Bone marrow (tissue), 2 donors: ENCODE data around the gene STAT3.
A peak's percentile ranks its signal among the peaks of the same experiment; 100 is the strongest.
"Not testable (repeated sequence)": the region's sequence is repeated elsewhere in the genome, so short reads cannot be mapped to it uniquely, and the experiment has no call there.

Source experiments
- DNase-seq, 2 donors: peaks; one replicate each; lab custom pipeline; 2025; lab: John Stamatoyannopoulos, UW

STAT3 gene

GRCh38 chr17:42276609-42277341 lies 111.5 kb downstream of the STAT3 start:
- peak in 1 of 2 donors; percentile 29 for DNase-seq

GRCh38 chr17:42276359-42276608 lies 112.0 kb downstream of the STAT3 start, which contains the start of gene STAT5B:
STAT5B (minus strand) TSS chr17:42276391; CDS start chr17:42232127, 44,264 bp downstream.
- peak; percentile 17 to 42 for DNase-seq

- DNase-seq: no peak
Measured at GRCh38 chr17:42275527-42276358, 112.5 kb downstream of the STAT3 start.

GRCh38 chr17:42274812-42275526 lies 113.3 kb downstream of the STAT3 start:
- no peak for DNase-seq

GRCh38 chr17:42274253-42274542 lies 114.0 kb downstream of the STAT3 start:
- DNase-seq: no peak

GRCh38 chr17:42273474-42274252 lies 114.6 kb downstream of the STAT3 start:
- DNase-seq: no peak

GRCh38 chr17:42272162-42272907 lies 115.9 kb downstream of the STAT3 start:
- DNase-seq: no peak

GRCh38 chr17:42271779-42272035 lies 116.5 kb downstream of the STAT3 start:
- DNase-seq: peak in 1 of 2 donors; percentile 33

GRCh38 chr17:42271006-42271778 lies 117.0 kb downstream of the STAT3 start:
- DNase-seq: no peak

GRCh38 chr17:42270596-42270995 lies 117.6 kb downstream of the STAT3 start:
- no peak for DNase-seq

GRCh38 chr17:42270170-42270535 lies 118.1 kb downstream of the STAT3 start:
- DNase-seq: no peak

- no peak for DNase-seq
Measured at GRCh38 chr17:42268236-42268635, 120.0 kb downstream of the STAT3 start.

- no peak for DNase-seq
Measured at GRCh38 chr17:42266918-42267766, 121.1 kb downstream of the STAT3 start.

GRCh38 chr17:42266462-42266861 lies 121.8 kb downstream of the STAT3 start:
- DNase-seq: no peak

- not testable (repeated sequence) for DNase-seq
Measured at GRCh38 chr17:42264366-42264765, 123.9 kb downstream of the STAT3 start.
